Activated CD8-positive, alpha-beta T cell treated with anti-CD3 and anti-CD28 coated beads for 36 hours (primary cell): Measurements from ENCODE around the gene BNIP1. TPM values are rescaled to one million over a fixed set of nuclear protein-coding genes. Genes with fewer than 3 reads are reported as not detected.

Source experiments
- ATAC-seq: fragments of 200-7000 bp; cut with Tn5 transposase; one replicate; pipeline ENCODE4 v1.10.0; 2021; ENCODE audit warnings: mild to moderate bottlenecking, moderate library complexity
- CTCF ChIA-PET: fragments of 350-600 bp; sonication (Branson Sonifier 250); formaldehyde crosslinking; loops from one replicate; lab custom pipeline; 2021; ENCODE audit warnings: antibody characterized with exemption; lab: Charles Lee
- POLR2A ChIA-PET: fragments of 350-600 bp; sonication (Branson Sonifier 250); formaldehyde crosslinking; loops from one replicate; lab custom pipeline; 2021; ENCODE audit warnings: antibody characterized with exemption; lab: Charles Lee
- DNase-seq: peaks from one replicate; pipeline ENCODE4 v3.0.0-alpha.2; 2020
- H3K27ac Mint-ChIP-seq: one replicate; pipeline ENCODE4 v1.8.0; 2021; ENCODE audit warnings: mild to moderate bottlenecking, mixed read lengths
- H3K27me3 Mint-ChIP-seq: one replicate; pipeline ENCODE4 v1.8.0; 2021; ENCODE audit warnings: mixed read lengths
- H3K36me3 Mint-ChIP-seq: one replicate; pipeline ENCODE4 v1.8.0; 2021; ENCODE audit warnings: low read depth, mixed read lengths
- H3K4me1 Mint-ChIP-seq: one replicate; pipeline ENCODE4 v1.8.0; 2021; ENCODE audit warnings: low read depth, mixed read lengths
- H3K4me3 Mint-ChIP-seq: one replicate; pipeline ENCODE4 v1.8.0; 2021; ENCODE audit warnings: mild to moderate bottlenecking, moderate library complexity, mixed read lengths
- H3K9me3 Mint-ChIP-seq: one replicate; pipeline ENCODE4 v1.8.0; 2021; ENCODE audit warnings: mixed read lengths
- intact Hi-C: fragments of 100-400 bp; cut with micrococcal nuclease; formaldehyde crosslinking; loops from one replicate; pipeline ENCODE4 v1.10.0; 2022
- total RNA-seq, 2 experiments: library from RNA; stranded (reverse); gene quantifications; one replicate each; pipeline ENCODE4 v1.2.3, GENCODE V29; 2021
- TF ChIP-seq, protein P1 (sequence below): fragments of 200-600 bp; IDR thresholded peaks from one replicate; pipeline ENCODE4 v1.8.0; 2022; ENCODE audit warnings: antibody characterized with exemption, mild to moderate bottlenecking

The BNIP1 gene
- total RNA-seq, 2 experiments from 2014 or later, result 23.5 to 25.2 TPM

DNA sequence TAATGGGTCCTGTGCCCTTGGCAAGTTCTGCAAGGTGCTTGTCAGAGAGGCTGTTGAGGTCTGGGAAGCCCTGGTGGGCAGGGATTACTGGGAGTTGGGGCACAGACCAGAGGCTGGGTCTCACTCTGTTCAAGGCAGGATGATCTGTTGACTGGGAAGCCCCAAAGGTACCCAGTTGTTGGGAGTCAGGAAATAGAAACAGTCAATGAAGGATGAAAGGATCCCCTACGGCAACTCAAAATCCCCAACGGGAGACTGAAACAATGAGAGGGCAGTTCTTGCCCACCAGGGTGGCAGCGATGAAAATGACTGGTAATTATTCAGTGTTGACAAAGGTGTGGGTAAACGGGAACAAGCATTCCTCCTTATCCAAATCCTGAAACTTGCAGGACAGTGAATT, 31.2 kb downstream of the BNIP1 start:
- intact Hi-C loops, result no loop called here

DNA sequence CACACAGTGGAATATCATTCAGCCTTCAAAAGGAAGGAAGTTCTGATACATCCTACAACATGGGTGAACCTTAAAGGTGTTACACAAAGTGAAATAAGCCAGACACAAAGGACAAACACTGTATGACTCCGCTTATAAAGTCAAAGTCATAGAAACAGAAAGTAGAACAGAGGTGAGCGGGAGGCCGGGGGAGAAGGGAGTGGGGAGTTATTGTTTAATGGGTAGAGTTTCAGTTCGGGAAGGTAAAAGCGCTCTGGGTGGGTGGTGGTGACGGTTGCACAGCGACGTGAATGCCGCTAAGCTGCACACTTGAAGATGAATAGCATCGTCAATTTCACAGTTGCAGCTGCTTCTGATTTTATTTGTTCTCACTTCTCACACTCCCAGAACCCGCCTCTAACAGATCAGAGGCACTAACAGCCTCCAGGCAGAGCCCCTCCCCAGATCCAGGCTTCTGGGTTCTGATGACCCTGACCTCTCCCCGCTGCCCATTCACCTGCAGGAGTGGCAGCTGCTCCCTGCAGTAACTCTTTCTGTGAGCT, 34.1 kb downstream of the BNIP1 start:
- ChIA-PET POLR2A (no interaction called here), CTCF (no interaction called here)
- peaks cover 8% of the 10 kb centered on the region for H3K9me3 Mint-ChIP-seq
- peaks cover 4% of the 10 kb centered on the region for H3K27me3 Mint-ChIP-seq
- DNase-seq, result no peak
- TF ChIP-seq, protein P1, sequence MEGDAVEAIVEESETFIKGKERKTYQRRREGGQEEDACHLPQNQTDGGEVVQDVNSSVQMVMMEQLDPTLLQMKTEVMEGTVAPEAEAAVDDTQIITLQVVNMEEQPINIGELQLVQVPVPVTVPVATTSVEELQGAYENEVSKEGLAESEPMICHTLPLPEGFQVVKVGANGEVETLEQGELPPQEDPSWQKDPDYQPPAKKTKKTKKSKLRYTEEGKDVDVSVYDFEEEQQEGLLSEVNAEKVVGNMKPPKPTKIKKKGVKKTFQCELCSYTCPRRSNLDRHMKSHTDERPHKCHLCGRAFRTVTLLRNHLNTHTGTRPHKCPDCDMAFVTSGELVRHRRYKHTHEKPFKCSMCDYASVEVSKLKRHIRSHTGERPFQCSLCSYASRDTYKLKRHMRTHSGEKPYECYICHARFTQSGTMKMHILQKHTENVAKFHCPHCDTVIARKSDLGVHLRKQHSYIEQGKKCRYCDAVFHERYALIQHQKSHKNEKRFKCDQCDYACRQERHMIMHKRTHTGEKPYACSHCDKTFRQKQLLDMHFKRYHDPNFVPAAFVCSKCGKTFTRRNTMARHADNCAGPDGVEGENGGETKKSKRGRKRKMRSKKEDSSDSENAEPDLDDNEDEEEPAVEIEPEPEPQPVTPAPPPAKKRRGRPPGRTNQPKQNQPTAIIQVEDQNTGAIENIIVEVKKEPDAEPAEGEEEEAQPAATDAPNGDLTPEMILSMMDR, result no peak
- intact Hi-C loops, result no loop called here
- no peak for ATAC-seq
- H3K36me3 Mint-ChIP-seq, result peaks cover 3% of the 10 kb centered on the region
- no peak overlapping the region for H3K27ac Mint-ChIP-seq
- no peaks in the 10 kb centered on the region for H3K4me1 Mint-ChIP-seq
- H3K4me3 Mint-ChIP-seq, result no peak overlapping the region

More for the DNA sequence above, 31.2 kb downstream of the BNIP1 start:
- ChIA-PET POLR2A (no interaction called here), CTCF (no interaction called here)
- H3K36me3 Mint-ChIP-seq, result peaks cover 3% of the 10 kb centered on the region
- no peak for DNase-seq
- H3K4me3 Mint-ChIP-seq, result no peak overlapping the region
- H3K4me1 Mint-ChIP-seq, result no peaks in the 10 kb centered on the region
- TF ChIP-seq, protein P1, result no peak
- no peak for ATAC-seq
- H3K27me3 Mint-ChIP-seq, result peaks cover 4% of the 10 kb centered on the region
- H3K9me3 Mint-ChIP-seq, result peaks cover 8% of the 10 kb centered on the region
- no peak overlapping the region for H3K27ac Mint-ChIP-seq

DNA sequence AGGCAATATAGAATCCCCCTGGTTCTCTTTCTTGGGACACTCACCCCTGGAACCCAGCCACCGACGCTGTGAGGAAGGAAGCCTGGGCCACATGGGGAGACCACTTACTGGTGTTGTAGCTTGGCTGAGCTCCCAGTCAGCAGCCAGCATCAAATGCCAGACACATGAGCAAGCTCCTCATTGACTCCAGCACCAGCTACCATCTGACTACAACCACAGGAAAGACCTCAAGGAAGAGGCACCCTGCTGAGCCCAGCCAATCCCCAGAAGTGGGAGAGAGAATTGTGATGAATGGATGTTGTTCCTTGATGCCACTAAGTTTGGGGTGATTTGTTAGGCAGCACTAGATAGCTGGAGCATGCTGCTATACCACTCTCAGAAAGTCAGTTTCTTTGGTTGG, 36.0 kb downstream of the BNIP1 start:
- intact Hi-C loops, result no loop called here
- H3K4me3 Mint-ChIP-seq, result no peak overlapping the region
- H3K4me1 Mint-ChIP-seq, result no peaks in the 10 kb centered on the region
- peaks cover 4% of the 10 kb centered on the region for H3K27me3 Mint-ChIP-seq
- CTCF ChIA-PET, result interaction anchor here (0.6 to 1.0 kb wide), 2 partner anchors 120 to 152 kb away, joined by 3 read pairs; no protein-coding TSS in a partner anchor
- POLR2A ChIA-PET, result no interaction called here
- no peak overlapping the region for H3K27ac Mint-ChIP-seq
- H3K36me3 Mint-ChIP-seq, result peaks cover 3% of the 10 kb centered on the region
- H3K9me3 Mint-ChIP-seq, result peaks cover 8% of the 10 kb centered on the region
- ATAC-seq, result no peak
- TF ChIP-seq, protein P1, result no peak
- DNase-seq, result no peak

DNA sequence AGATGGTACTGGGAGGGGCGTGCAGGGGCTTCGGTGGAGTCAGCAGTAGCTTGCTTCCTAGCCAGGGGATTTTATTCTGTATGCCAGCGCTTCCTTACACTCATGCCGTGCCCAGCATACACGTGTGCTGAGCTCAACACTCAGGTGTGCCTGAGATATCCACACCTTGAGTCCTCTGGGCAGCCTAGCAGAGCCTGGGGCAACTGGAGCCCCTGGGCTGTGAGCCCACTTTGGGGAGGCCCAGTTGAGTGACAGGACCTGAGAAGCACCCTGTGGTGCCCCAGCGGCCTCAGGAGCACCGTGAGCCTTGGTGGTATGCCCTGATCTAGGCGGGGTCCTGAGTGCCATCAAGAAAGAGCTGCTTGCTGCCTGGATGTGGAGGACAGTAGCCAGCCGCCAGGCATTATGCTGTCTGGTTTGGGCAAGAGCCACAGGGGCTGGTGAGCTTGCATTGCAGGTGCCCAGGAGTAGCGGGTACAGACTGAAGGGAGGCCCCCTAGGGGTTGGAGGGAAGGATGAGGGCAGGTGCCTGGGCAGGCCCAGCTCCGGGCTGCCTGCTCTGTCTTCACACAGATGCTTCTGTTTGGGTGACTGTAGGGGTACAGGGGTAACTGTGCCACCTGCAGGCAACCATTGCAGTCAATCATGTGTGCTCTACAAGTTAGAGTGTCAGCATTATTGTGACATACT, 42.9 kb downstream of the BNIP1 start:
- CTCF ChIA-PET, result interaction anchor here (0.9 to 1.6 kb wide), 4 partner anchors 14 to 244 kb away, joined by 3 to 5 read pairs (median 3); partner anchors contain the start of gene ATP6V0E1
- DNase-seq, result peak; percentile 37
- H3K9me3 Mint-ChIP-seq, result no peaks in the 10 kb centered on the region

DNA sequence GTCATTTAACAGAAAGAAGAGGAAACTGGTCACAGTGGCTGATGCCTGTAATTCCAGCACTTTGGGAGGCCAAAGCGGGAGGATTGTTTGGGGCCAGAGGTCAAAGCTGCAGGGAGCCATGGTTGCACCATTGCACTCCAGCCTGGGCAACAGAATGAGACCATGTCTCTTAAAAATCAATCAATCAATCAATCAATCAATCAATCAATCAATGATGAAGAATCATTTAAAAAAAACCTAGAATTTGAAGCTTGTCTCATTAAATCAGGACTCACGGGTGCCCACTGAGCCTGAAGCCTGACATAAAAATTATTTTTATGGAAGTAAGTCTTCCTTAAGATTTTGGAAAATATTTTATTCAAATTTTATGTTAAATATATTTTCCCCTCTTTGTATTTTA, 43.9 kb downstream of the BNIP1 start:
- TF ChIP-seq, protein P1, result no peak
- Mint-ChIP-seq H3K27me3 (no peaks in the 10 kb centered on the region), H3K4me1 (no peaks in the 10 kb centered on the region), H3K36me3 (no peaks in the 10 kb centered on the region), H3K9me3 (no peaks in the 10 kb centered on the region), H3K4me3 (no peak overlapping the region), H3K27ac (no peak overlapping the region)
- ATAC-seq (no peak), DNase-seq (no peak)
- ChIA-PET POLR2A (no interaction called here), CTCF (no interaction called here)
- intact Hi-C loops, result no loop called here

More for the DNA sequence above, 42.9 kb downstream of the BNIP1 start:
- Mint-ChIP-seq H3K36me3 (no peaks in the 10 kb centered on the region), H3K4me1 (no peaks in the 10 kb centered on the region), H3K27me3 (no peaks in the 10 kb centered on the region), H3K4me3 (no peak overlapping the region), H3K27ac (no peak overlapping the region)
- POLR2A ChIA-PET, result no interaction called here
- TF ChIP-seq, protein P1, result no peak
- intact Hi-C loops, result no loop called here
- peak; percentile 68 for ATAC-seq
